Glomerular endothelial cell (primary cell): Measurements from ENCODE around the gene NUDT4. TPM values are rescaled to one million over a fixed set of nuclear protein-coding genes. Genes with fewer than 3 reads are reported as not detected.
A peak's percentile ranks its signal among the peaks of the same experiment; 100 is the strongest.
"Not testable (repeated sequence)": the region's sequence is repeated elsewhere in the genome, so short reads cannot be mapped to it uniquely, and the experiment has no call there.

Experiments used
- DNase-seq: peaks from one replicate; pipeline ENCODE4 v3.0.0-alpha.2; 2011; ENCODE audit warnings: low read depth, low spot score; ENCODE audit errors: extremely low read depth
- total RNA-seq: library from RNA; depleted of rRNA; stranded (reverse); fragments of >200 nt; gene quantifications from 2 replicates; pipeline ENCODE4 v1.2.3, GENCODE V29; 2015

NUDT4 gene
- total RNA-seq, 1 donor from 2014 or later, result 181 TPM

- no peak for DNase-seq
These were observed 15.7 kb downstream of the NUDT4 start for GRCh38 chr12:93393425-93393824.

DNA sequence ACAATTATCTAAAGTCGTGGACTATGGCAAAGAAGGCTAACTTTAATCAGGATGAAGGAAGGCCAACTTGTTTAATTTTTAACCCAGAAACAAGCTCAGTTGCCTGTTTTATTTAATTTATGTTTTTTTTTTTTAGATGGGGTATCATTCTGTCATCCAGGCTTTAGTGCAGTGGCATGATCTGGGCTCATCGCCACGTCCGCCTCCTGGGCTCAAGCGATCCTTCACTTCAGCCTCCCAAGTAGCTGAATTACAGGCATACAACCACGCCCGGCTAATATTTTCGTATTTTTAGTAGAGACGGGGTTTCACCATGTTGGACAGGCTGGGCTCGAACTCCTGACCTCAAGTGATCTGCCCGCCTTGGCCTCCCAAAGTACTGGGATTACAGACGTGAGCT is 19.7 kb downstream of the NUDT4 start:
- DNase-seq, result no peak

DNA sequence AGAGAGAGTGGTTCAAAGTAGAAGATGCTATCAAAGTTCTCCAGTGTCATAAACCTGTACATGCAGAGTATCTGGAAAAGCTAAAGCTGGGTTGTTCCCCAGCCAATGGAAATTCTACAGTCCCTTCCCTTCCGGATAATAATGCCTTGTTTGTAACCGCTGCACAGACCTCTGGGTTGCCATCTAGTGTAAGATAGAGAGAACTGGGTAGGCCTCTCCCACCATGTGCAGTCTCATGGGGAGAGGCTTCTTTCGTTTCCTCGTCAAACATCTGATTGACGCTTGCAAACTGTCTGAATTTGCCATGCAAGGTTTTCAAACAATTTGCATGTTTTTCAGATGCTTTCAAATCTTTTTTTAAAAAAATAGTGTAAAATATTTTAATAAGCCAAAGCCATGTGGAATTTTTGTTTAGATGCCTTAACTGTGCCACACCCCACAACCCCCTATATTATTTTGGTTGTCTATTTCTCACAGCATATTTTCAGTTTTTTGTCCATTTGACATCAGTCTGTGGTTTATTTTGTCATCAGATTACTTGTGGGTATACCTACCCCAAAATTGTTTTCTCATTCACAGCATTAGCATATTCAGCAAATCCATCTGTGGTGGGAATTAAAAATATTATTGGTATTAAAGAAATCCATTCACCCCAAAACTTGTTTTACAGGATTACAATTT is 21.6 kb downstream of the NUDT4 start:
- DNase-seq, result not testable (repeated sequence)

DNA sequence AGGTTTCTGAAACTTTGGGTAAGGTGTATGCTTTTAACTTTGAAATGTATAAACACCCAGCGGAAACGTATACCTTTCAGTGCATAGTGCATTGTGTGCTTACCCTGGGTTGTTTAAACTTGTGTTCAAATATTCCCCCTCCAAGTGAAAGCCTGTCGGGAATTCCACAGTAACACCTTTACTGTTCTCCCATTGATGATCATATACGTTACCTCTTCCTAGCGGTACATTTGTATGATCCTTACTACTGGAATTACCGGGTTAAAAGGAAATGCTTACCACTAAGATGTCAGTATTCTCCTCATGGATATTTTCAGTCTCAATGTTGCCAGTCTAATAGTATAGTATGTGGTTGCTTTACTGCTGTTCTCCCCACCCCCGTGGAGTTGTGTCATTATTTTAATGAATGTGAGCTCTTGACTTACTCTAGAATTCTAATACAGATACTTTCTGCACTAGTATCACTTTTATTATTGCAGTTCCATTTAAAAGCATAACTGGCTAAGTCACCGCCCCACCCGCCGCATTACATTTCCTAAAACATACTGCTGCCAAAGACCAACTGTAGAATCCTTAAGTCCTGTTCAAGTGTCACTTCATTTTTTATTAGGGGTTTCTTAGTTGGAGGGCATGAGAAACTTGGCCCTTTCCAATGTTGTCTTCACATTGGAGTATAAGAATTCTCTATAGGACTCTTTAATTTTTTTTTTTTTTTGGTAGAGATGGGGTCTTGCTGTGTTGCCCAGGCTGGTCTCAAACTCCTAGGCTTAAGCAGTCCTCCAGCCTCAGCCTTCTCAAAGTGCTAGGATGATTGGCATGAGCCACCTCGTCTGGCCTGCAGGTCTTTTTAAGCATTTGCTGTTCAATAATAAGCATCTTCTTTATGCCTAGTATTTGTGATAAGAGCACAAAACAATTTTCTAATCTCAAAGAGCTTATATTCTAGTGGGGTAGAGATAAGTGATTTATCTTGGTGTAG is 24.9 kb downstream of the NUDT4 start:
- no peak for DNase-seq

- DNase-seq, result no peak
These were observed 26.5 kb downstream of the NUDT4 start for GRCh38 chr12:93403988-93404803.

DNA sequence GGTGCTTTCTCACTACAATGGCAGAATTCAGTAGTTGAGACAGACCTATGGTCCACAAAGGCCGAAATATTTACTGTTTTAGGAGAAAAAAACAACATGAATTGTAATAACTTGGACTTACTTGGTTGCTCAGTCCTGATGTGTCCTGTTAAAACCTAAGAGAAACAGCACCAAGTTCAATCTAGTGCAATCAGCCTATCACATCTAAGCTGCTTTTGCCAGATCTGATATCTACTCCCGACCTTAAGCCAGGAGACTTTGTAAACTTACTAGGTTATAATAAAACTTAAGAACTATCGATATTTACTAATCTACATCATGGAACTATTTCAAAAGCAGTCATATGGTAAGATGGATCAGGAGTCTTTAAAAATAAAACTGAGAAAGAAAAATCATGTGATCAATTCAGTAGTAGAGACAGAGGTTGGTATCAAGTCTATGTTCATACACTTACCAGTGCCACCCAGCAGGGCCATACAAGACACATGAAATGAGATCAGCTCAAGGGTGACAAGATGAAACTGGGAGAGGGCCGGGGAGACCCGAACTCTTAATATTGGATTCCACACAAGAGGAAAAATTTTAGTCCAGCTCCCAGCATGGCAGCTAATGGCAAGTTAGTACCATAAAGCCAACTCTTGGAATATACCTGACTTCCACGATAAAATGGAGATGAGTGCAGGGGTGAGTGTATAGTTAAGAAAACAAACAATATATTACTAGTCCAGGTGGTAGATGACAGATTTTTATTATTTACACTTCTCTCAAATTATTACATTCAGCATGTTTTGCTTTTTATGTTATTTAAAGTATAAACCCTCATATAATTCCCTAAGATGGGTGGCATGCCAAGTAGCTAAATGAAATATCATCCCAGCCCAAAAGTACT is 27.5 kb downstream of the NUDT4 start:
- DNase-seq, result no peak

DNA sequence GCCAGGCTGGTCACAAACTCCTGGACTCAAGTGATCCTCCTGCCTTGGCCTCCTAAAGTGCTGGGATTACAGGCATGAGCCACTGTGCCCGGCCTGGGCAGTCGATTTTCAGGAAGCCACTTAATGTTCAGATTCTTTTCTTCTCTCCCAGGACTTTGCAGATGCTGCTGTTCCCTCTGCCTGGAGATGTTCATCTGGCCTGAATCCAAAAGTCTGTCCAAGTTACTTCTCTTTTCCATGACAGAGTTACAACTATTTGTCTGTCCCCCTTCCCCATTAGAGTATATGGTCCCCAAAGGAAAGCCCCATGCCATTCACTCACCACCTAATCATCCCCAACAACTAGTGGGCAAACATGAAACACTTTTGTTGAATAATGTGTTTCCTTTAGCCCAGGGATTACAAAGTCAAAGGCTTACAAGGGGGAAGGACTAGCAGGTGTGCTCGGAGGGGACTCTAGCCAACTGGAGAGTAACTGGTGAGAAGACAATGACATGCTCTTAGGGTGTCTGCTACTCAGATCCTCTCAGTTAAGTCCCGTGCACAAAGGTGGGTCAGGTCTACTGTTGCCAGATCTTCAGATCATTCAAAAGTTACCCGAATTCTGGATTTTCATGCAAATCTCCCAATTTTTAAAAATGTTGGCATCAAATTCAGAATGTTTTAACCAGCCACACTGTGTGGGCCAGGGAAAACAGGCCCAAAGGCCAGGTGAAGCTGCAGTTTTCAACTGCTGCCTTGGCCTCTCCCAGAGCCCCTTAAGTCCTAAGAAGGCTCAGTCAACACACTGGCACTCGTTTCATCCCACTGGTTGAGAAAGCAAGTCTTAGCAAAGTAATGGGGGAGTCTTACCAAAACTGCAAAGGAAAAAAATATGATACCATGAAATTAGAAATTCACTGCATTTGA is 29.6 kb downstream of the NUDT4 start:
- no peak for DNase-seq

- no peak for DNase-seq
These were observed 30.2 kb downstream of the NUDT4 start for GRCh38 chr12:93407963-93408283.

DNA sequence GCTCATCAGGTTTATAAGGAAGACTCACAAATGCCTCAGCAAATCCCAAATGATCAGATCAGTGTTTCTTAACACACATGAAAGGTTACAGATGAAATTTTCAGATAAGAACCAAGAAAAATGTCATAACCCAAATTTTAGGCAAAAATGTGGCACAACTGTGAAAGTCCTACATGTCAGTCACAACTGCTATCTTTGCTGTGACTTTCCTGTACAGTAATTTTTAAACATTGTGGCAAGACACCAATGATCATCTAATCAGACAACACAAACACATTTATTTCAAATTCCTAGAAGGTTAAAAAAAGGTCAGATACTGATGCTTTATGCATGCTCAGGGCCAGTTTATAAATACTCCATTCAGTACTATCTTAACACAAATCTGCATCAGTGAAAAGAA is 31.1 kb downstream of the NUDT4 start:
- DNase-seq, result no peak

DNA sequence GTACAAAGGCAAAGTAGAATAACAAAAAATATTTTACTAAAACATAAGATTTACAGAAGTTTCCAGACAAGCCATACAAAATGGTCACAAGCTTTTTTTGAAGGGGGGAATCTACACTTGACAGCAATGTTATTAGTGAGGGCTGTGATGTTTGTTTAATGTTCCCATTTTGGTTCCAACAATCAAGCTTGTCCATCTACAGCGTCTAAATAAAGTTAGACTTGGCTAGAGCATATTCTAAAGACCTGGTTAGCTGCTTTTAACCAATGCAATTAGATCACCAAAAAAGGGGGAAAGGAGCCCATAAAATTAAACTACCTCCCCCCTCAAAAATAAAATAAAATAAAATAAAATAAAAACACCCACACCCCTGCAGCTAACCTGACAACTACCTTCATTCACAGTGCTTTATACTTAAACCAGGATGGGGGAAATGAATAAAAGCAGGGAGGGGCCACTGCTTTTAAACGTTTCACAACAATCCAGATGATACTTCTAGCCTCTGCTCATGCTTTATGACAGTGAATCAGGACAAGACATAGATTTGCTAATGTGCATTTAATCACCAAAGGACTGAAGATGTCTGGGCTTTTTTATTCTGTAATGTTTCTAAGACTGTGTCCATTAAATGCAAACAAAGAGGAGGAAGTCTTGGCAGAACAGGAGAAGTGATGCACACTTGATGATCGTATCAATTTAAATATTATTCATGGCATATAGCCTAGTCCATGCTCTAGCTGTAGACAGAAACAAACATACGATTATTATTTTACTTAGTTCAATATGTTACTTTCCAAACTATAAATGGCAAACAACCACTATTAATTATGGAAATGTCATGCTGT is 31.8 kb downstream of the NUDT4 start:
- not testable (repeated sequence) for DNase-seq

DNA sequence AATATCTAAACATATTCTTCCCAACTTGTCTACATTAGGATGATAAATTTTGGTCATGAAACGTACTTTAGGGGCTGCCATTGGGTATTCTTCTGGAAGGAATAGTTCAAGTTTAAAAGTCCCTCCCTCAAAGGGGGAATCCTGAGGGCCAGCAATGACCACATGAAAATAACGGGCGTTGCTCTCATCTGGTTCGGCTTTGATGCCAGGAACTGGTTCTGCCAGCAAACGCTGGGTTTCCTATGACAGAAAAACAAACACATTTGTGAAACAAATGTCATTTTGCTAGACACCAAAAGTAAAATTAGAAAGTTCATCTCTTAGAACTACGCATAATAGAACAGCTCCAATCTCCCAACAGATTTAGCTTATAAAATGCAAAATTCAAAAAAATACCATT is 33.3 kb downstream of the NUDT4 start:
- DNase-seq, result not testable (repeated sequence)

DNA sequence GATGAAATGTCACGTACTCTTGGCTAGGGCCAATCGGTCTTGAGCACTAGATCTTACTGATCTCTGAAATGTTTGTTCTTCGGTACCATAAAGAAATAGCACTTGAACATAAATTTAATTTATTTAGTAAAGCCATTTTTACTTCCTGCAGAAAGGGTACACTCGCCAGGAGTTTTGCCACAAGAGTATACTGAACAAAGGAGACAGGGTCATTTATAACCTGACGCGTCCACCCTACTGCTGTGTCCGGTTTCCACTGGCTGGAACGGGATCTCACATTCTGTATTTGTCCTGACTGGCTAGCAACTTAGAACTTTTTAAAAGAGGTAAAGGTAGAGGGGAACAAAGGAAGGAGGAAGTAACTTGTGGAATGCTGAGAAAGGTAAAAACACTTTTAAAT is 34.7 kb downstream of the NUDT4 start:
- not testable (repeated sequence) for DNase-seq

DNA sequence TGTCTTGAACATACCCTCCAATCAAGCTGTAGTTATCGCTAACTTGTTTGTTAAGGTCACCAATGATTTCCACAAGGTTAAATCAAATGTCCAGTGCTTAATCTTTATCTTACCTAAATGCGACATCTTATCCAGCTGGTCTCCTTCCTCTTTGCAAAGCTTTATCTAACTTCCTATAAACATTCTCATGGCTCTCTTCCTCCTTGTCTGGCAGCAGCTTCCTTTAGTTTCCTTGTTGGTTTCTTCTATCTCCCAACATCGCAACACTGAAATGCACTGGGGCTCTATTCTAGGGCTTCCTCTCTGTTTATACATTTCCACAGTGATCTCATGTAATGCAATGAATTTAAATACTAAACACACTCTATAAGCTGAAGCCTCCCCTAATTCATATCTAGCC is 35.3 kb downstream of the NUDT4 start:
- no peak for DNase-seq

DNA sequence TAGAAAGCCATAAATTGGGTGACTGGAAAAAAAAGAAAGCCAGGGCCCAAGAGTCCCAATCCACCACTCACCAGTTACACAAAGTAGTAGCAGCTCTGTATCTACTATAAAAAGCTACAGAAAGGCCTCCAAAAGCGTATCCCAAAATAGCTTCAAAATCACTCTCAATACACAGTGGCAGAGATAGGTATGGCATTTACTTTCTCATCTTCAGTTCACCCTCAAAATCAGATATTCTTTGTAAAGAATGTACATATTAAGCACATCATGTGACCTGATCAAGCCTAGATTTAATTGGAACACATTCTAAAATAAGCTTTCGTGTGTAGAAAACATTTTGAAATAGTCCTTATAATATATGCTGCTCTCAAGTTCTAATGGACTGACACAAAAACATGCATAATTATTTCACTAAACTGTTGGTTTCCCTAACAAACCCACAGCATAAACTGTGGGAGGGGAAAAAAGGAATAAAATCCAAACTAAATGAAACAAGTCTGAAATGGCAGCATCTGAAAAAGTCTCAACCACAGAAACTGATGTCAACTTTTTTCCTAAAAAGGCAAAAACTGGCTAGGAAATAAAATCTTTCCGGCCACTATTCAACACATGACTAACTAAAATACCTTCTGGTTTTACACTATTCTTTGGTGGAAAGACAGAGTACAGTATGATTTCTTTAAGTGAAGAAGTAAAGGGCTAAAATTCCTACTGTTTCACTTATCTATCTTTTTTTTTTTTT is 38.2 kb downstream of the NUDT4 start:
- DNase-seq, result no peak

GRCh38 chr12:93417967-93418480 is 40.3 kb downstream of the NUDT4 start:
- no peak for DNase-seq

DNA sequence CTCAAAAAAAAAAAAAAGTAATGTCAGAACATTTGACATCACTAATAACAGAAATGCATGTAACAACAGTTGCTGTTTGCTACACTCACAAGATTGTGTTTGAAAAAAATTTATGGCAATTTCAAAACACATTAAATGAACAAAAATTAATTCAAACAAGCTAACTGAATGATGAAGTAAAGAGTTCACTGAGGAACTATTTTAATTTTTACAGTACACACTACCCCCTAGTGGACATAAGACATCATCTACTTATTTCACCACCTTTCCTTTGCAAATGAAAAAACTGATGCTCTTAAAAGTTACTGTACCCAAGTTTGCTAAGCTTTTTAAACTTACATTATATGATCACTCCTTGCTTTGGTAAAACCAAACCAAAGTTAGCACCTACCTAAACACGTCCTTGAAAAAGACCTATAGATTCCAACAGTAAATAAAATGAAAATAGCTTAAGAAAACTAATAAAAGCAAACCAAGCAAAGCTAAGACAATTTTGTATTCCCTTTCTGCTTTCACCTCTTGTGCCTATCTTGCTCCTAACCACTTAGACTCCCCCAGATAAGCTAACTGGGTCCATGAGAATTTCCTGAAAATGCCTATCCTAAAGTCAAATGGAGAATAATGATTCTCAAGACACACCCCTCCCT is 41.8 kb downstream of the NUDT4 start:
- DNase-seq, result peak; percentile 52

DNA sequence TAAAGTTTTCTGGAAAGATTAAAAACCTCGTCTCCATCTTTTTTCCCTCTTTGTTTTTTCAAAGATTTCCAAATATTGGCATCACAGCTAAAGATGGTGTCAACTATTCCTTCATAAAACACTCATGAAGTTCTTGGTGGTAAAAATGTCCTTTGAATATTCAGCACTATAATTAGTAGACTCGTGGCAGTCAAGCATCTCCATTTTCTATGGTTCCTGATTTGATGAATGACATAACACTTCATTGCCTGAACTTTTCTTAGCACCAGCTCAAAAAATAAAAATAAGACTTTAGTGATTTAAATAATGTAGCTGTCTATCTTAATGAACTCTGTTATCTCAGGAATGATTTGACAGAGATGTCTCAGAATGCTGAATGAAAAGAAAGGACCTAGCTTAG is 44.3 kb downstream of the NUDT4 start:
- no peak for DNase-seq
